Measurements from ENCODE around the gene TIMM44. TPM values are rescaled to one million over a fixed set of nuclear protein-coding genes. Genes with fewer than 3 reads are reported as not detected.

Gene TIMM44
- total RNA-seq, 1 donor from 2014 or later: 49.6 TPM

GRCh38 chr19:7928741-7929701 is 14.4 kb downstream of the TIMM44 start:
- intact Hi-C loops (cut with DNase I): no loop called here
- DNase-seq (ENCODE audit: low spot score) (peak; percentile 76), ATAC-seq (peak; percentile 55)

- DNase-seq (ENCODE audit: low spot score): no peak
- peak; percentile 2 for ATAC-seq
- intact Hi-C loops (cut with DNase I): no loop called here
These were observed 15.1 kb downstream of the TIMM44 start for GRCh38 chr19:7928334-7928706.

- ATAC-seq: peak; percentile 0
- intact Hi-C loops (cut with DNase I): no loop called here
- peak; percentile 66 for DNase-seq (ENCODE audit: low spot score)
These were observed 15.7 kb downstream of the TIMM44 start for GRCh38 chr19:7927605-7928333.

- intact Hi-C loops (cut with DNase I): no loop called here
- no peak for ATAC-seq
- no peak for DNase-seq (ENCODE audit: low spot score)
These were observed 16.5 kb downstream of the TIMM44 start for GRCh38 chr19:7926727-7927604.

GRCh38 chr19:7926021-7926726 is 17.3 kb downstream of the TIMM44 start, which contains the start of gene CTXN1:
Gene CTXN1, minus strand, starts transcription at chr19:7926135. Its CDS starts 597 bp downstream, at chr19:7925538.
- intact Hi-C loops (cut with DNase I): no loop called here
- peak; percentile 87 for DNase-seq (ENCODE audit: low spot score)
- ATAC-seq: peak; percentile 25

GRCh38 chr19:7925171-7925851 is 18.2 kb downstream of the TIMM44 start:
- DNase-seq (ENCODE audit: low spot score) (peak; percentile 80), ATAC-seq (no peak)
- intact Hi-C loops (cut with DNase I): no loop called here

GRCh38 chr19:7924651-7925170 is 18.8 kb downstream of the TIMM44 start:
- ATAC-seq (no peak), DNase-seq (ENCODE audit: low spot score) (peak; percentile 61)
- intact Hi-C loops (cut with DNase I): no loop called here

DNA sequence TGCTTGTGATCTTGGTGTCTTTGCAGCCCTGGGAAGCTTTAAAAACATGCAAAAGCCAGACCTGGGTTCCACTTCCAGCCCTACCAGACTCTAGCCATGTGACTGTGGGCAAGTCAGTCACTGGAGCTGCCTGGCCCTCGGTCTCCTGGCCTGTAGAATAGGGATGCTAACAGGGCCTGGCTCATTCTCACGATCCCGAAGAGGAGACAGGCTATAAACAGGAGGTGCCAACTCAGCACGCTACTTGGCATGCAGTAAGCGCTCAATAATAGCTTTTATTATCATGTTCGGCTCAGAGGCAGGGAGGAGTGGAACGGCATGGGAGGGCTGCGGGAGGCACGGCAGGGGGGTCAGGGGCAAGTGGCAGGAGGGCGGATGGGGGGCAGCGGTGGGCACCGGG is 19.2 kb downstream of the TIMM44 start:
- intact Hi-C loops (cut with DNase I): no loop called here
- no peak for DNase-seq (ENCODE audit: low spot score)
- ATAC-seq: no peak

DNA sequence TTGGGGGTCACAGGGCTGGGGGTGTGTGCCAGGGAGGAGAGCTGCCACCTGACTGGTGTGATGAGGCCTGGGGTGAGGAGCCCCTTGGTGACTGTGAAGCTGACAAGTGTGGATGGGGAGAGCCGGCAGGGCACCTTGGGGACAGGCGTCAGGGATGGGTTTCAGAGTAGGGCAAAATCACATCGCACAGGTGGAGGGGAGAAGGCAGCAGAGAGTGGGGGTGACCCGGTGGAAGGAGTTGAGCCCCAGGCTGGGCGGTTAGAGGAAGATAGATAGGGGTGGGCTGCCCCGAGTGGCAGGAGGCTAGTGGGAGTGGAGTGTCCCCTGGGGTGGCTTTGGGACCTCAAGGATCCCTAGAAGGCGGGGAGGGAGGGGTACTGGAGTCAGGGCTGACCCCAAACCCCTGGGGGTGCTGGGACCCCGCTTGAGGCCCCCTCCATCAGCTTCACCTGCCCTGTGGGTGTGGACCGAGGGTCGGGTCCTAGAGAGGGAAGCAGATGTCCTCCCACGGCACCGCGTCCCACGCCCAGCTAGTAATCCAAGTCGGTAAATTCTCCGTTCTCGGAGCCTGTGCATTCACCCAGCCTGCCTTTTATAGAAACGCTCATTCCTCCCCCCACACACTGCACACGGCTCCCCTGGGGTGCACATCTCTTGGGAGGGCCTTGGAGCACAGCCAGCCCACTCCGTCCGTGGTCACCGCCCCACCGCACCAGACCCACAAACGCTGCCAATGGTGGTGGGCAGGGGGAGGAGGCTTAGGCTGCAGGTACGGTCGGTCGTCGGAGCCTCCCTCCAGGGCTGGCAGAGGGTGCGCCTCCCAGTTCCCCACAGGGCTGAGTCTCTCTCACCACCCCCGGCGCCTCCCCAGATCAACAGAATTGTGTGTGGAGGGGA is 19.9 kb downstream of the TIMM44 start:
- DNase-seq (ENCODE audit: low spot score): peak; percentile 61
- ATAC-seq: no peak
- intact Hi-C loops (cut with DNase I): no loop called here

DNA sequence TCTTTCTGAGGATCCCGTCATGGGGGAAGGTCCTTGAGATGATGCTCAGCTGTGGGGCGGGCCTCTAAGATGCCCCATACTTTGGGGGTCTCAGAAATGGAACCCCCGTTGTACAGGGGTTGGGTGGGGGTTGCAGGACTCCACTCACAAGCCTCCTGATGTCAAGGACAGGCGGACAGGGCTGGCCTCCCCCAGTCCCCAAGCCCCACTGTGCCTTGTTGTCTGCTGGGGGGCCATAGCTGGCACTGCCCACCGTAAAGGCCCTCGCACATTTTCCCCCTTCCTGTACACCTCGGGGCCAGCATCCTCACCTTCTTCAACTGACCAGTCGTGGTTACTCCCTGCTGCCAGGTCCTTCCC is 20.6 kb downstream of the TIMM44 start:
- DNase-seq (ENCODE audit: low spot score): peak; percentile 57
- ATAC-seq: no peak
- intact Hi-C loops (cut with DNase I): no loop called here

DNA sequence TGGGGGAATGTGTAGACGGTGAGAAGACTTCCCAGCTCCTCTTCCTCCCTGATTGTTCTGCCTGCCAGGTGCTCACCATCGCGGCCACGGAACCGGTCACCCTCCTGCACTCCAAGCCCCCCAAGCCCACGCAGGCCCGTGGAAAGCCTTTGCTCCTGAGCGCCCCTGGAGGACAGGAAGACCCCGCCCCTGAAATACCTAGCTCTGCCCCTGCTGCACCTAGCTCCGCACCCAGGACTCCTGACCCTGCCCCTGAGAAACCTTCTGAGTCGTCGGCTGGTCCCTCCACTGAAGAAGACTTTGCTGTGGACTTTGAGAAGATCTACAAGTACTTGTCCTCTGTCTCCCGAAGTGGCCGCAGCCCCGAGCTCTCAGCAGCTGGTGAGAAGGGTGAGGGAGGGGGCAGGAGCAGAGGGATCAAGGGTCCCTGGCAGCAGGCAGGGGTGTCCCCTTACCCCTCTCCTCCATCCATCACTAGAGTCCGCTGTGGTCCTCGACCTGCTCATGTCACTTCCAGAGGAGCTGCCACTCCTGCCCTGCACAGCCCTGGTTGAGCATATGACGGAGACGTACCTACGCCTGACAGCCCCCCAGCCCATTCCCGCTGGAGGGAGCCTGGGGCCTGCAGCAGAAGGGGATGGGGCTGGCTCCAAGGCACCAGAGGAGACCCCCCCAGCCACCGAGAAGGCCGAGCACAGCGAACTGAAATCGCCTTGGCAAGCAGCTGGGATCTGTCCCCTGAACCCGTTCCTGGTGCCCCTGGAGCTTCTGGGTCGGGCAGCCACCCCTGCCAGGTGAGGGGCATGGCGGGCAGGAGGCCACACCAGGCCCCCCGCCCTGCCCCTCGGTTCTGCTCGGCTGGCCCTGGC is 21.3 kb downstream of the TIMM44 start:
- ATAC-seq (no peak), DNase-seq (ENCODE audit: low spot score) (peak; percentile 63)
- intact Hi-C loops (cut with DNase I): no loop called here

DNA sequence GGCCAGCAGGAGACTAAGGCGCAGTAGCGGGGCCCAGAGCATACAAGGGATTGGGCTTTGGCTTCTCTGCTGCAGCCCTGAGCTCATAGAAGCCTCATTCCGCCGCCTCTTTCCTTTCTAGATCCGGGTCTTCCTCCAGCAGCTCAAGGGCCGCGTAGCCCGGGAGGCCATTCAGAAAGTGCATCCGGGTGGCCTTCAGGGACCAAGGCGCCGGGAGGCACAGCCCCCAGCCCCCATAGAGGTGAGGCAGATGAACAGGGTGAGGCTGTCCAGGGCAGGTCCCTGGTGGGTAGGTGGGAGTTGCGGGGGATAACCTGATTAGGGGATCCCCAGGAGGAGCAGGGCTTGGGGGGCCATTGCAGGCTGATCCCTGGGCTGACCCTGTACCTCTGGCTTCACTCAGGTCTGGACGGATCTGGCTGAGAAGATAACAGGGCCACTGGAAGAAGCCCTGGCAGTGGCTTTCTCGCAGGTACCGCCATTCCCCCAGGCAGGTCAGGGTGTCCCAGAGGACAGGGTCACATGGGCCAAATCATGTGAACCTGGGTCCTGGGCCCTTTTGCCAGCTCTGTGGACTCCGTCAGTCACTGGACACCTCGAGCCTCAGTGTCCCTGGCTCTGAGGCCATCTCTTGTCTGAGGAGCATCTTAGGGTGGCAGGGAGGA is 22.0 kb downstream of the TIMM44 start:
- intact Hi-C loops (cut with DNase I): no loop called here
- no peak for ATAC-seq
- DNase-seq (ENCODE audit: low spot score): peak; percentile 72

- intact Hi-C loops (cut with DNase I): no loop called here
- ATAC-seq (peak; percentile 93), DNase-seq (ENCODE audit: low spot score) (peak; percentile 100)
These were observed 22.8 kb downstream of the TIMM44 start for GRCh38 chr19:7920519-7921301.

GRCh38 chr19:7919610-7920518 is 23.6 kb downstream of the TIMM44 start, which contains the start of gene SNAPC2:
Gene SNAPC2, plus strand, starts transcription at chr19:7920338. Its CDS starts 29 bp downstream, at chr19:7920367.
- intact Hi-C loops (cut with DNase I): no loop called here
- ATAC-seq (peak; percentile 66), DNase-seq (ENCODE audit: low spot score) (peak; percentile 98)
